Lower leg skin (tissue), 4 donors: Measurements from ENCODE around the gene ARHGAP10. TPM values are rescaled to one million over a fixed set of nuclear protein-coding genes. Genes with fewer than 3 reads are reported as not detected.

Experiments used
- DNase-seq, 2 donors: peaks; one replicate each; pipeline ENCODE4 v3.0.0-alpha.2; 2019; ENCODE audit warnings: low spot score in 2 of 2
- H3K4me3 ChIP-seq: fragments of 200-600 bp; sonication (generic); 2 replicates; pipeline ENCODE4 v1.5.1; 2017; ENCODE audit warnings: mild to moderate bottlenecking, low read depth; ENCODE audit not compliant: poor library complexity, severe bottlenecking
- CTCF ChIP-seq, 3 donors: fragments of 450-650 bp; IDR thresholded peaks; one replicate each; pipeline ENCODE4 v1.5.1; 2016; ENCODE audit warnings: antibody characterized with exemption in 3 of 3, mild to moderate bottlenecking in 3 of 3, moderate library complexity in 2 of 3
- POLR2A ChIP-seq, 2 donors: fragments of 450-650 bp; IDR thresholded peaks; one replicate each; pipeline ENCODE4 v1.6.1; 2016 to 2017; ENCODE audit warnings: antibody characterized with exemption in 2 of 2, mild to moderate bottlenecking in 1 of 2, moderate library complexity in 1 of 2
- WGBS, 2 donors: methylation state at CpG; one replicate each; pipeline ENCODE4 v1.1.5; 2018; 5-methylcytosine and 5-hydroxymethylcytosine counted together
- intact Hi-C: fragments of 100-400 bp; cut with DNase I; formaldehyde crosslinking; loops from one replicate; pipeline ENCODE4 v1.15.0; 2023; ENCODE audit warnings: low total_unique reads
- total RNA-seq, 4 donors: library from RNA; depleted of rRNA; stranded (reverse); fragments of >200 nt; gene quantifications; one replicate each; pipeline ENCODE4 v1.1.0, GENCODE V29; 2016

ARHGAP10 gene
- total RNA-seq, 4 donors from 2014 or later, result 30.6 to 45.8 (median 37.9) TPM

DNA sequence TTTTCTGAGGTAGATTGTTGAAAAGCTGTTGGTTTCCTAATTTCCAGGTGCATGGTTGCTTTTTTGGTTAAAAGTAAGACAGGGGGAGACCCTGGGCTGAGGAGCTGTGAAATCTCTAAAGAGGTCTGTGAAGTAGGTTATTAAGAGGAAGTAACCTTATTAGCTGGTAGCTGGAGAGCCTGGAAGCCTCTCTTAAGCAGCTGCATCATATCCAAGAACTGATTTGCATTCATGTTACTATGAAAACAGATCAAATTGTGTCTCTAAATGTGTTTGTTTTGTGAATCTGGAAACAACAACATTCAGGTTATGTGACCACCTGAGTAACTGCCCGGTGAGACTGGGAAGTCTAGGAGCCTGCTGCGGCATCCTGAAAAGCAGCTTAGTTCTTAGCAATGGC is 54.1 kb downstream of the ARHGAP10 start:
- TF ChIP-seq POLR2A (IDR thresholded peaks at IDR 0.05), result no peak
- TF ChIP-seq CTCF (IDR thresholded peaks at IDR 0.05), result no peak
- H3K4me3 ChIP-seq, result no peak overlapping the region
- 61 to 71% methylated on average over 2 of the region's 2 CpGs for WGBS, 2 donors
- DNase-seq, result no peak
- intact Hi-C loops, result no loop called here

DNA sequence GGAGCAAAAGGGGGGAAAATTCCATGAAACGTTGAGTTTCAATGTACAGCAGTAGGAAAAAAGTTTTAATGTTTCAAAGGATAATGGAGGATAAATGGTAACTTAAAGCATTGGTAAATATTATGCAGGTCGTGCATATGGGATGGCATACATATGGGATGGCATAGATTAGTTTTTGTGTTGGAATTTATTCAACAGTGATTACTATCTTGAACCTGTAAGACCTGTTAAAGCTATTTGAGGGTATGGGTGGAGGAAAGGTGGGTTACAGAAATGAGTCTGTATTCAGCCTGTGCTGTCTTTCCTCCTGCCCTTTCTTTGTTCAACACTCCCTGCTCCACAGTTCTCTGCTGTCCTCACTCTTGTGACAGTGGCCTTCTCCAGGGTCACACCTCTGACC is 54.6 kb downstream of the ARHGAP10 start:
- no peak for TF ChIP-seq POLR2A (IDR thresholded peaks at IDR 0.05)
- TF ChIP-seq CTCF (IDR thresholded peaks at IDR 0.05), result no peak
- WGBS, 2 donors, result 37 to 44% methylated on average over 2 of the region's 2 CpGs
- no peak overlapping the region for H3K4me3 ChIP-seq
- intact Hi-C loops, result no loop called here
- DNase-seq, result no peak

GRCh38 chr4:147787204-147787603 is 55.3 kb downstream of the ARHGAP10 start:
- peak in 1 of 2 donors; percentile 54 for DNase-seq
- WGBS, 2 donors, result 39 to 45% methylated on average over 2 of the region's 2 CpGs
- intact Hi-C loops, result no loop called here
- TF ChIP-seq CTCF (IDR thresholded peaks at IDR 0.05) (no peak), POLR2A (IDR thresholded peaks at IDR 0.05) (no peak)
- H3K4me3 ChIP-seq, result no peak overlapping the region

DNA sequence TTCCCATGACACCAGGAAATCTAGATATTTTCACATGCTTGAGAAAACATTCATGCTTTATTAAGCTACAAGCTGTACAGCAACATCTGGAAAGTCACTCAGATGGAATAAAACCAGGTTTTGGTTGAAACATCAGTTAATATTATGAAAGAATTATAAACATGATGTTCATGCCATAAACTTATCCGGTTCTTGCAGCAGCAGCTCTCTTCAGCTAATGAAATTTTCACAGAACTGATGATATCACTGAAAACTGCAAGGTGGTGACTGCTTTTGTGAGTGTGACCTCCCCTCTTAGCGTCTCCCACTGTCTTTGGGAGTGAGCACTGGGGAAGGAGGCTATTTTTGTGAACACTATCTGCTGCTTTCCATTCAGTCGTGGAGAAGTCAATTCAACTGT is 56.9 kb downstream of the ARHGAP10 start:
- no peak for DNase-seq
- WGBS, 2 donors, result 48 to 59% methylated on average over 3 of the region's 3 CpGs

DNA sequence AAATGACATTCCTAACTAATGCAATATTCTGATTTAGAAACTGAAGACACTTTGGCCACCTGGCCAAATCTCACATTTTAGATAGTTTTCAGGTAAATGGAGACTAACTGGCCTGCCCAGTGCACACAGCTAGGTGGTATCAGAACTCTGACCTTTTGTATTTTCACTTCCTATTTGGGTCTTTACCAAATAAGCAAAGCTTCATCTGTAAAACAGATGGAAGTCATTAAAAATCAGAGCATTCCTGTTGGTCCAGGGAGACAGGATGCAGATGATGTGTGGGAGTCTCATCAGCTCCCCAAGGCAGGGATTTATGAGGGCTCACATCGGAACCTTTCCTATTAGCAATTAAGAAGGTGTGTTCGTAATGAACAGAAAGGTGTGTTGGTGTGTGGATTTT is 57.7 kb downstream of the ARHGAP10 start:
- TF ChIP-seq POLR2A (IDR thresholded peaks at IDR 0.05) (no peak), CTCF (IDR thresholded peaks at IDR 0.05) (no peak)
- intact Hi-C loops, result no loop called here
- DNase-seq, result no peak
- no peak overlapping the region for H3K4me3 ChIP-seq
- 50 to 55% methylated on average over 2 of the region's 2 CpGs for WGBS, 2 donors

More for the DNA sequence above, 56.9 kb downstream of the ARHGAP10 start:
- TF ChIP-seq POLR2A (IDR thresholded peaks at IDR 0.05) (no peak), CTCF (IDR thresholded peaks at IDR 0.05) (no peak)
- intact Hi-C loops, result no loop called here
- no peak overlapping the region for H3K4me3 ChIP-seq

GRCh38 chr4:147790412-147790811 is 58.5 kb downstream of the ARHGAP10 start:
- intact Hi-C loops, result no loop called here
- no peak overlapping the region for H3K4me3 ChIP-seq
- no peak for DNase-seq
- TF ChIP-seq POLR2A (IDR thresholded peaks at IDR 0.05) (no peak), CTCF (IDR thresholded peaks at IDR 0.05) (no peak)
- WGBS, 2 donors, result 81 to 84% methylated on average over 2 of the region's 2 CpGs
